Measurements from ENCODE around the gene CPA5.

The CPA5 gene

GRCh38 chr7:130379532-130379920 is 34.9 kb downstream of the CPA5 start:
- no peak for DNase-seq (ENCODE audit: low spot score)

GRCh38 chr7:130379921-130380860 is 35.6 kb downstream of the CPA5 start, which contains the start of gene CPA1:
TSS of gene CPA1 (plus strand) at chr7:130380494. CDS start at chr7:130380521, 27 bp downstream.
- no peak for DNase-seq (ENCODE audit: low spot score)

DNA sequence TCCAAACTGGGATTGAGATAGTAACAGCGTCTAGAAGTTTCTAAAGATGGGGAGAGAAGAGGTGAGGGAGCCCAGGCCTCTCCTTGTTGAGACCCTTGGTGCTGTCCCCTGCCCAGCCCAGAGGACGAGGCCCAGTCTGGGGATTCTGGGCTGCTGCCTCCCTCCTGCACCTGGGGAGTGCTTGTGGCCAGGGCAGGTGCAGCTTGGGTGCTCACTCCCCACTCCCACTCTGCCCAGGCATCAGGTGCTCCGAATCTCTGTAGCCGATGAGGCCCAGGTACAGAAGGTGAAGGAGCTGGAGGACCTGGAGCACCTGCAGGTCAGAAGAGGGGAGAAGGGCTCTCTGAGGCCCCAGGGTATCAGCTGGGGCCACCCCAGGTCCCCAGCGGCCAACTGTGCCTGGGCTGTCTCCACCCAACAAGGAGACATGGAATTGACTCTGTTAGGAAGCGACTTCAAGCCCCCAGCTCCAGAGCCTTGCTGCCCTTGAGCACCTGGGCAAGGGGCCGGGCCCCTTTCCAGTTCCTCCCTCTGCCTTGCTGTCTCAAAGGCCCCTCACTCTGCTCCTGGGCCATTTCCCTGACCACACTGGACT is 36.3 kb downstream of the CPA5 start:
- no peak for DNase-seq (ENCODE audit: low spot score)

DNA sequence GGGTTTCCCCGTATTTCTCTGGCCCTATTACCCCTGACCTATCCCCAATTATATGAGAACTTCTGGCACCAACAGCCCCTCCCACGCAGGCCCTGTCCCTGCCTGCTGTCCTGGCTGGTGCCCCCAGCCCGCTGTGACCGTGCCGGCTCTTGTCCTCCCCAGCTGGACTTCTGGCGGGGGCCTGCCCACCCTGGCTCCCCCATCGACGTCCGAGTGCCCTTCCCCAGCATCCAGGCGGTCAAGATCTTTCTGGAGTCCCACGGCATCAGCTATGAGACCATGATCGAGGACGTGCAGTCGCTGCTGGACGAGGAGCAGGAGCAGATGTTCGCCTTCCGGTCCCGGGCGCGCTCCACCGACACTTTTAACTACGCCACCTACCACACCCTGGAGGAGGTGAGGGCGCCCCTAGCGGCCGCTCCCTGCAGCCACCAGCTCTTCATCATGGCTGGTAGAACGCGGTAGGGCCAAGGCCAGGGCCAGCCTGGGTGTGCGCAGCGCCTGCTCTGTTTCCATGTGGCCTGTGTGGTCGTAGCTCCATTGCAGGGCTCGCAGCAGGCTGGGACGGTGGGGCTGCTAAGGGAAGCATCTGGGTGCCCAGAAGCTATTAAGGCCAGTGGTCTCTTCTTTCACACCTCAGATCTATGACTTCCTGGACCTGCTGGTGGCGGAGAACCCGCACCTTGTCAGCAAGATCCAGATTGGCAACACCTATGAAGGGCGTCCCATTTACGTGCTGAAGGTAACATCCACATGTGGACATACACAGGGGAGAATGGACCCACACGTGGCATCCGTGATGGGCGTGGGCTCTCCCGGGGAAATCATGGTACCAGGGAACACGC is 37.1 kb downstream of the CPA5 start:
- no peak for DNase-seq (ENCODE audit: low spot score)

DNA sequence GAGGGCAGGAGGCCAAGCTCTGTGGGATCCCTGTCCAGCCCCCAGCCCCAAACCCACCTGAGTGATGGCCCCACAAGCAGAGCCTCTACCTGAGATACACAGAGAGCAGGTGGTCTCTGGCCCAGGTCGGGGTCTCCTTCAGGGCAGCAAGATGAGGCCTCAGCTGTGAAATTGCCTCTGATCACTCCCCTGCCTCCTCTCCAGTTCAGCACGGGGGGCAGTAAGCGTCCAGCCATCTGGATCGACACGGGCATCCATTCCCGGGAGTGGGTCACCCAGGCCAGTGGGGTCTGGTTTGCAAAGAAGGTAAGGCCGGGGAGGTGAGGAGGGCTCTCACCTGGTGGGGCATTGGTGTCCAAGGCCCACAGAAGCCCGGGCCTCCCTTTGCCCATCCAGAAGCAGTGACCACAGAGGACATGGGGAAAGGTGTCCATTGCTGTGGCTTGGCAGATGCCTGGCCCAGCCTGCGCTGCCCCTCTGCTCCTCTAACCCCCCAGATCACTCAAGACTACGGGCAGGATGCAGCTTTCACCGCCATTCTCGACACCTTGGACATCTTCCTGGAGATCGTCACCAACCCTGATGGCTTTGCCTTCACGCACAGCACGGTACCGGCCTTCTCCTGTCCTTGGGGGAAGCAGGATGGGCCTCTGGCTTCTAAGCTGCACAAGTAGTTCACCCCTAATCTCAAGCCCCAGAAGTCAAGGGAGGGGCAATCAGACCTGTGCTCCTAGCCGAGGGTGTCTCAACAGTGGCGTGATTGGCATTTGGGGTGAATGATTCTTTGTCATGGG is 38.8 kb downstream of the CPA5 start:
- DNase-seq (ENCODE audit: low spot score): no peak

GRCh38 chr7:130384371-130384801 is 39.8 kb downstream of the CPA5 start:
- no peak for DNase-seq (ENCODE audit: low spot score)

GRCh38 chr7:130384841-130385599 is 40.4 kb downstream of the CPA5 start:
- DNase-seq (ENCODE audit: low spot score): no peak

DNA sequence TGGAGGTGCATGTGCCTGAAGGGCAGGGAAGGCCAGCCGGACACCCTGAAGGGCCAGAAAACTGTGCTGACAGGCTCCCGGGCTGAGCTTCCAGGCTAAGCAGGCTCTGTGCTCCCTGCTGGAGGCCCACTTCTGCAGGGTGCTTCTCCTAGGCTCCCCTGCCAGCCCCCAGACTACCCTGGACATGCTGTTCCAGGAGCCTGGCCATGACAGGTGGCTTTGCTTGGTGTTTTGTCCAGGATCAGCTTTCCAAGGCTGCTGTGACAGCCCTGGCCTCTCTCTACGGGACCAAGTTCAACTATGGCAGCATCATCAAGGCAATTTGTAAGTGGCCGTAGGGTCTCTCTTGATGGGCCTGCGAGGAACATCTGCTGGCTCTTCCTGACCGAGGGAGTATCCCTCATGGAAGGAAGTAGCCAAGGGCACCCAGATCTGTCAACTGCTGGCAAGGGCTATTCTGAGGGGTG is 41.0 kb downstream of the CPA5 start:
- DNase-seq (ENCODE audit: low spot score): no peak

GRCh38 chr7:130386876-130387275 is 42.3 kb downstream of the CPA5 start:
- peak; percentile 16 for DNase-seq (ENCODE audit: low spot score)

DNA sequence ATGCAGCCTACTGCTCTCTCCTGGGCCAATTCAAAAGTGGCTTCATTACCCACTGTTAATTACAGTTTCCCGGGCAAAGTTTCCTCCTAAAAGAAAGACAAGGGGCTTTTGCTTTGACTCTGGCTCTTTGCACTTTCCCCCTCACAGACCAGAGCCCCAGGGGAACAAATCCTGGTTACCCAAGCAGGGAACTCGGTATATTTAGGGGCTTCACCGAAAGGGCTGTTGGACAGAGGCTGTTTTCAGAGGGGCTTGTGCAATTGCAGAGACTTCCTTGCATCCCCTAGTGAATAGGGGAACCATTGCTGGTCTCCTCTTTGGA is 42.7 kb downstream of the CPA5 start:
- no peak for DNase-seq (ENCODE audit: low spot score)

- DNase-seq (ENCODE audit: low spot score): no peak
Measured at GRCh38 chr7:130387628-130388403, 43.2 kb downstream of the CPA5 start.

DNA sequence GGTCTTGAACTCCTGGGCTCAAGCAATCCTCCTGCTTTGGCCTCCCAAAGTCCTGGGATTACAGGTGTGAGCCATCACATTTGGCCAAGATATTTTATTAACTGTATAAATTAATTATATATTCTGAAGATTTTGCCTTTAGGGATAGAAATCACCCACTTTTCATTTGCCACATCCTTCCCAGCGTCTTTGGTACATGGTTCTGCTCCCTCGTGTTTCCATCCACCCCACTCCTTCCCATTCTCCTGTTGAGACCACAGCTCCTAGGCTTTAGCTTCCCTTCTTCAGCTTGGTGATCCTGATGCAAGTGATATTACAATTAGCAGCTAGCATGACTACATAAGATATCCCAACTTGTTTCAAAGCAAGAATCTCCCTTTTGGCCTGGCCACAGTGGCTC is 44.1 kb downstream of the CPA5 start:
- no peak for DNase-seq (ENCODE audit: low spot score)

- DNase-seq (ENCODE audit: low spot score): no peak
Measured at GRCh38 chr7:130390486-130390885, 45.9 kb downstream of the CPA5 start.

DNA sequence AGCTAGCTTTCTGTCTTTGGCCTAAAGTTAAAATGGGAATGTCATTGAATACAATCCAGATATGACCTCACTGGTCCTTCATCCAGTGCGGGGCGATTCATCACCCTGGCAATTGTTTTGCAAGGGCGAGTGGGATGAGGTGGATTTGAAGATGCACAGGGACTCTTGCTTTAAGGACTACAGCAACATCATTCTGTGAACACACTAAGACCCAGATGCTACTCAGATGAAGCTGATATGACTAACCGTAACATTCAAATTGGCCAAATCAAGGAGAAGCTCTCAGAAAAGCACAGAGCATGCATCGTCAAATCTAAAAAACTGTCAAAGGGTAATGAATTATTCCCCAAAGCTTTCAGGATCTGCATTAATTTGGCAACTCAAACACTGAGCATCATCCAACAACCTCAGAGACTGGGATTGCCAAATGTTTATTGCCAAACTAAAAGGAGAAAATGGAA is 48.5 kb downstream of the CPA5 start:
- peak; percentile 20 for DNase-seq (ENCODE audit: low spot score)

- DNase-seq (ENCODE audit: low spot score): no peak
Measured at GRCh38 chr7:130393841-130394411, 49.3 kb downstream of the CPA5 start.

GRCh38 chr7:130394421-130395195 is 50.0 kb downstream of the CPA5 start:
- DNase-seq (ENCODE audit: low spot score): no peak

DNA sequence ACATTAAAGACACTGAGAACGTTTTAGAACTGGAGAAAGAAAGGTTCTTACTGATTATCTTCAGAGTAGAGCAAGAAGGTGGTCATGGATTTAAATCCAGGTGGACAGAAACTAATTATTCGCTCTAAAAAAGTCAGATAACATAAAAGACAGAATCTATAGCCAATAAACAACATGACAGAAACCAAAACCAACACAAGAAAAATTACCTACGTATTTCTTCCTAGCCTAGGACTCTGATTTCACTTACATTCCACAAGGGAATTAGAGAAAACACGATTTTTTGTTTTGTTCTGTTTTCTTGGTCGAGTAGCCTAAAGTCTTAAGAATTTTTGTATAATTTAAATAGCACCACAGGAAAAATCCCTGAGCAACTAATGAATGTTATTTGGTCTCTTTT is 50.8 kb downstream of the CPA5 start:
- DNase-seq (ENCODE audit: low spot score): no peak

GRCh38 chr7:130396109-130396508 is 51.5 kb downstream of the CPA5 start:
- no peak for DNase-seq (ENCODE audit: low spot score)

All from kidney tubule cell (primary cell).